ENCODE measurements around the gene ARSG.
A peak's percentile ranks its signal among the peaks of the same experiment; 100 is the strongest.

ARSG gene

DNA sequence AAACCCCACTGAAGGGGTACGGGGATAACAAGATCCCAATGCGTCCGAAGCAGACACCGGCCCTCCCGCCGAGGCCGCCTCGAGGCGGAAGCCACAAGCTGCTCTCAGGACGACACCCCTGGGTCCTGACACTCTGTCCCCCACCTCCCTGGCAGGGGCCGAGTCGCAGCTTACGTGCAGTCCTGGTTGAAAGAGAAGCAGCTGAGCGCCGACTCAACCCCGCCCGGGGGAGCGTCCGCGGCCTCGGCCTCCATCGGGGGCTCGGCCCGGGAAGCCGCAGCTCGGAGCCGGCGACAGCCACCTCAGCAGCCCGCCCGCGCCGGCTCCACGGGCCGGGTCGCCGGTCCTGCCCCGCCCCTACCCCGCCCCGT lies 165.9 kb downstream of the ARSG start, which contains the start of gene WIPI1:
TSS of gene WIPI1 (minus strand) at position 329 of the 371 bp plus-strand sequence. CDS start at position 254, 75 bp downstream.
- DNase-seq: no peak

DNA sequence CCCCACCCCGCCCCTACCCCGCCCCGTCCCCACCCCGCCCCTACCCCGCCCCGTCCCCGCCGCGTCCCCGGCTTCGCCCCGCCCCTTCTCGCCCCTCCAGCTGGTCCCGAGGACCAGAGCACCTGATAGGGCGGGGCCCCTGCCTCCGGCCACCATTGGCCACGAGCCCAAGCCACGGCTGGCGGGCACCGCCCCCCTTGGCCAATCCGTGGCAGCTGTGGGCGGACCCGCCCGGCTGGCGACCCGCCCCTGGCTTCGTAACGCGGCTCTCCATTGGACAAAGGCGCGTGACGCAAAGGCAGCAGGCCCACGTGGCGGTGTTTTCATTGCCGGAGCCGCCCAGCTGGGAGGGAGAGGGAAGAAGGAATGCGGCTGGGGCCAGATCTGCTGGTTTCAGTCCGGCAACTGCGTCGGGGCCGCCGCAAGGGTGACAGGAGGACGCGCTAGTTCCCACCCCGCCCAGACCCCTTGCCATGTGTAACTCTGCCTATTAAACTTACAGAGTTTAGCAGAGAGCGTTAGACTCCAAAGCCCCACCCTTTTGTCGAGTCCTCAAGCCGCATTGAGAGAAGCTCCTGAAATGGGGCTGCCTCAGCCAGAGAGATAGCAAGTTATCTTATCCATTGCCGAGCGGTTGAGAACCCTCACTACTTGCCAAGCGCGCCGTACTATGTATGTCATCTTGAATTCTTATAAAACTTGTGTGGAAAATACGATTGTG lies 166.4 kb downstream of the ARSG start:
- DNase-seq: peak; percentile 60

DNA sequence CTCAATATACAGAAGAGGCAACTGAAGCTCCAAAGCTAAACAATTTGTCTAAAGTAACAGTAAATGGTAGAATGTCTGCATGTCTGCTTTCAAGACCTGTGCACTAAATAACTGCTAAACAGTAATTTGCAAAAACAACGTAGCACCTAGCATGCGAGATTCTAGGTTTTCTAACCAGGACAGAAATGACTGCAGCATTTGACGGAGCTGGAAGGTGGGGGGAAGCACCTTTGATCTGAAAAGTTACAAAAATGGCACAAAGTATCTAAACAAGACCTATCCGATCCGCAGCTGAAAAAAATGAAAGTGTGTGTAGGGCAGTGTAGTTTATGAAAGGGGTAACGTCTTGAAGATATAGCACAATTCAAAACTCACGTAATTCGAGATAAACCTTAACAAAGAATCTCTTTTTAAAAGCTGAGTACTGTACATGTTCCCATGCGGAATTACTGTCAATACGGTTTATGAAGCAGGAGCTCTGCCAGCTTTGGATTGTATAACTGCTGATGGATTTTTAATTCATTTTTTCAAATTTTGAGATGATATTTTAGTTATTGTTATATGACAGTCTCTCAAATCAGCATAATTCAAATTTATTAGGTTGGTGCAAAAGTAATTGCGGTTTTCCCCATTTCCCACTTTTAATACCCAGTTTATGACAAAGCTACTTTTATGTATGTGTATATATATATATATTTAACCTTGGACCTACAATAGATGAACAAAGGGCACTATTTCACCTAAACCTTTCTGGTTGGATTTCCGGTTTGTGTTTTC lies 167.2 kb downstream of the ARSG start:
- DNase-seq: no peak

DNA sequence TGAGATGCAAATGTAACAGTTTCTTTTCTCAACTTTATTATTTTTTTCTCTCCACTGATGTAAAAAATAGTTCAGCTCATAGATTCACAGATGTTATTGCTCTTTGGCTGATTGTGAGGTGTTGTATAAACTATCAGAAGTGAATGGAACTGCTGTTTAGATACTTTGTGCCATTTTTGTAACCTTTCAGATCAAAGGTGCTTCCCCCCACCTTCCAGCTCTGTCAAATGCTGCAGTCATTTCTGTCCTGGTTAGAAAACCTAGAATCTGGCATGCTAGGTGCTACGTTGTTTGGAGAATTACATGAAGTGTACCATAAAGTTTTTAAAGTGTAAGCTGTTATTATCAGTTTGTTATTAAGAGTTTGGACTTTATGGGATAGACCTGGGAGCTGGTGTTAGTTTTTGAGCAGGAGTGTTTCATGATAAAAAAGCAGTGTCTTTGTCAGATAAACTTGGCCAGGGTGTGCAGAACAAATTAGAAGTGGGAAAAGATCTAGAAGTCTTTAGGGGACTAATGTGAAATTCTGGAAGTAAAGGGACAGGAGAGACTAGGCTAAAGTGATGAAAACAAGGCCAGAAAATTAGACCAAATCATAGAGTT lies 167.8 kb downstream of the ARSG start:
- DNase-seq: no peak

DNA sequence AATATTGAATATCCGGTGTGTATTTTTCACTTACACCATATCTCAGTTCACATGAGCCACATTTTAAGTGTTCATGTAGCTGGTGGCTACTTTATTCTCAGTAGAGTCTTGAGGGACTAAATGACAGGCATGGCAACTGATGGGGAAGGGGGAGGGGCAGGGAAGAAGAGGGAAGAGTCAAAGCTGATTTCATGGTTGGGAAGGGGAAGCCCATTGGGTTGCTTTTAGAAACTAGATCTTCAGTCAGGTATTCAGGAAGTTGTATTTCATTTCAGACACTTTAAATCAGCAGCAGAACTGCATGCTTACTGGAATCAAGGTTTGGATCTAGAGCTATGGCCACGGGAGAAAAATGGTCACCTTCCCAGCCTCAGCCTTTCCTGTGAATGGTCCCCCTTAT lies 168.9 kb downstream of the ARSG start:
- DNase-seq: no peak

DNA sequence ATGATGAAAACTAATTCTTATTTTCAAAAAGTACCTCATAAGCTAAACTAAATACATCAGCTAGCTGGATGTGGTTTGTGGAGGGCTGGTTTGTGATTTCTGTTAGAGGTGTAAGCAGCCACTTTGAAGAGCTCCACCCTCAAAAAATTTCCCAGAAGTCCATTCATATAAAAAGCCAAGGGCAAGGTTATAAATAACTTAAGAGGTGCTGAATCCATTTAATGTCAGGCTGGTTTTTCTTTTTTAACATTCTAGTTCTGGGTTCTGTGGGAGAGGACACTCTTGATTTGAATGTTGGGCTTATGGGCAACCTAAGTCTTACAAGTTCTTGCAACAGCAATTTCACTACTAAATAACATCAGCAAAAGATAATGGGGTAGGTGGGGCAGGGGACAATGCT lies 169.4 kb downstream of the ARSG start:
- no peak for DNase-seq

DNA sequence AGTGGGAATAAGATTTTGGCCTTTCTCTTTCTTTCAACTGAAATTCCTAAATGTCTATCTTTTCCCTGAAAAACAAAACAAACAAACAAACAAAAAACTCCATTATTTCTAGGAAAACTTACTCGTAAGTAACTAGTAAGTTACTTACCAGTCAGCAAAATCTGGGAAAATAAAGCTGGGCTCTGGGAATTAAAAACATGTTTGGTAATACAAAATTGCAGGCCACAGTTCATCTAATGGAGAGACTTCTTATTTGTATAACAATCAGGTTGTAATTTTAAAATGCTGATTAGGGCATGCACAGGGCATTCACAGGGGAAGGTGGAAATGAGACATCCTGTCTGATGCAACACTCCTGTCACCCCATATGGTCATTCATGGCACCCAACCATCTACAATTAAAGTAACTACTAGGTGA lies 169.8 kb downstream of the ARSG start:
- DNase-seq: no peak

DNA sequence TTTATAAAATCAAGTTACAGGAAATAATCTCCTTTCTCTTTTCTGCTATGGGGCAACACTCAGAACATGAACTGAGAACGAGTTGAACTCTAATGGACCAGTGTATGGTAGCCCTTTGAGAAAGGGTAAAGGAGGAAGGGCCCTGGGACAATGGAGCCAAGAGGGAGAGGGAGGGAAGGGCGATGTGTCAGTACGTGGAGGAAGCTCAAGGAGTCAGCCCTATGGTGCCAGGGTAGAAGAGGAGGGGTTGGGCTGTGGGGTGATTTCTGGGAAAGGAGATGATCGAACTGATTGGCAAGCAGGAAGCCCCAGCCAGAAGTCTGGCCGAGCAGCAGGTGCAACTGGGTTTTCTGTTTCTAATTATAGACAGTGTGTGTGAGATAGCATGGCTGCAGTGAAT lies 170.3 kb downstream of the ARSG start:
- DNase-seq: no peak

DNA sequence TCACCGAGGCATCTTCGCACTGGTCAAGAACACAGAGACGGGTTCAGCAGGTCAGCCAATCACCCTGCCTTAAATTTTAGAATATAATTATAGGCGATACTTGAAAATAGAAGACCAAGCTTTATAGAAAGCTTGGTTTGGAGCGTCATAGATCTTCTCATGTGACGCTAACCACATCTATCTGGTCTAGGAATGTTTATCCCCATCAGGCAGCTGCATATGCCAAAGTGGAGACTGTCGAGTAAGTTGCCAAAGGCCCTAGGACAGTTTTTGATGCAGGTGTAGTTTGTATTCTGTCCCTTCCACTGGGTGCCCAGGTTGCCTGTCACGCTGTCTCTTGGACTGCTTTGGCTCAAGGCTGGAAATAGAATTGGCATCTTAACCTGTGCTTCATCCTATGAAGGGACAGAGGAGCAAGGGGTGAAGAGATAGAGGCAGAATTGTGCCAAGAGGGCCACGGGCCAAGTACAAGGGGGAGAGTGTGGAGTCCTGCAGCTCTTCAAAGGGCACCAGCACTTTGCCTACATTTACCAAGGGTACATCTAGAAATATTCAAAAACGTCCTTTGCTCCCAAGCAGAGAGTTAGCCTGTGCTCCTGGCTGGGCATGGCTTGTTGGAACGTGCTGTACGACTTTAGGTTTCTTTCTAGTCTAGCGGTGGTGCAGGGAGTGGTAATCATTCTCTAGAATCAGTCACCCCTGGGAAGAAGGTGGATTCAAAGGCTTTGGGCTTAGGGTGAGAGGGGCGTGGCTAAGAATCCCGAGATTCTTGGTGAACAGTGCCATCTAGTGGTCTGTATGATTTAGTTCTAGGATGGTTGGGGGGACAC lies 171.3 kb downstream of the ARSG start:
- peak; percentile 11 for DNase-seq

DNA sequence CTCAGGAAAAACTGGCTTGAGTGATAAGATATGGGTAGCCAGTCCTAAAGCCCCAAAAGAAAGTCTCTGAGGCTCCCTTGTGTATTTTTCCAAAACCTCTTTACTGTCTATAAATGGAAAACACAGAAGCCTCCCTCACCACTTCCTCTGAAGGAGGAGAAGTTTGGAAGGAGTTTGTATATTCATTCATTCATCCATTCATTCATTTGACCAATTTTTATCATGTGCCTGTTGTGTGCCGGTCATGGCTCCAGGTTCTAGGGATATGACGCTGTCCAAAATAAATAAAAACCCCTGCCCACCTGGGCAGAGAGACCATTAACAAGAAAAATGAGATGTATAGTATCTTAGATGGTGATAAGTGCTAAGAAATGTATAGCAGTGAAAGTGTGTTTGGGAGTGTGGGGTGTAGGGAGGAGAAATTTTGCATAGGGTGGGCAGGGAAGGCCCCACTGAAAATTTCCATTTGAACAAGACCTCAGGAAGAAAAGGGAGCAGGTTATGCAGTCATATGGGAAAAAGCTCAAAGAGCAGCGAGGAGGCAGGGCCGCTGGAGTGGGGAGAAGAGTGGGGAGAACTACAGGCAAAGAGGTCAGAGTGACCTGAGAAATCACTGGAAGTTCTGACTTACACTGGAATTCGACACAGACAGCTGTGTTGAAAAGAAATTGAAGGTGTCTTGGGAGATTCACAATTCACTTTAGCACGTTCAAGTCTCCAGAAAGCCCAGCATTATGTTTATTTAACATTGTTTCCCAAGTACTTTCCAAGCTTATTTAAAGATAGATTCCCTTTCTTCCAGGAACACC lies 172.1 kb downstream of the ARSG start:
- DNase-seq: no peak

DNA sequence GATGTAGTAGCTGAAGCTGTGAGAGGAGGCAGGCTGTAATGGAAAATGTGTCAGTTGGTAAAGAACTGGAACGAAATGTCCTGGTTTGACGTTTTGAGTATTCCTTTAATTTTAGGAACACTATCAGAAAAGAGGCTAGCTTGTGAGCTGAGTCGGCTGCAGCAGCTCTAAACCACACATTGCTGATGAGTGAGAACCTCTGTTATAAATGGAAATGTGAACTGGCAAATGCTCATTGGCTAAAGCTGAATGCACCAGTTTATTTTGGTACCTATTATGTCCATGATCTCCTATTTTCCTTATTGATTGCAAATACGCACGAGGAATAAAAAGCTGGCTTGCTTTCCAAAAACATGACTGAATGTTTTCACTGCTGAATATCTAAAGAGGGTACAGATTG lies 177.0 kb downstream of the ARSG start:
- no peak for DNase-seq

DNA sequence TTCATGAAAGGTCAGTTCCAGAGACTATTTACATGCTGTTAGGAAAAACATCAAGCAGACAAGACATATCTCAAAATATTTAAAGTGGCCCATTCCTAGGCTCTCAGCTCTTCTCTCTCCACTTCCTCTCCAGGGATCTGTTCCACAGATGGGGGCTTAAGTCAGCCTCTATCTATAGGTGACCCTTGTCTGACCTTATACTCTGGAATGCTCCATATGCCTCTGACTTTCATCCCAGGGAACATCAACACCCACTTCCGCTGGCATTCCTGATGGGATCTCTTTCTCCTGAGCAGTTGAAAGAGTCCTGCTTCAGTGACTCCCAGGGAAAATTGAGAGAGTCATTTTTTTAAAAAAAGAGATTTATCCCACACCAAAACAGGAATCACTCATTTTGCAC lies 177.5 kb downstream of the ARSG start:
- no peak for DNase-seq

All from 8988T (cell line).